ENCODE results near the gene PHACTR1.

Gene PHACTR1

GRCh38 chr6:13072686-13073347 lies 356.2 kb downstream of the PHACTR1 start:
- Histone ChIP-seq H2BK15ac (ENCODE audit: low read length) (no peak overlapping the region), H4K8ac (ENCODE audit: low read depth, low read length) (no peak overlapping the region), H3K4ac (ENCODE audit: low read length) (no peak overlapping the region), H3K18ac (ENCODE audit: low read length) (no peak overlapping the region), H2BK5ac (ENCODE audit: low read length) (no peak overlapping the region), H2AK5ac (ENCODE audit: low read depth, low read length) (no peak overlapping the region), H3K23ac (ENCODE audit: low read depth, low read length, poor library complexity) (no peak overlapping the region), H2AFZ (ENCODE audit: low read length) (no peak overlapping the region), H3K36me3 (replicated peaks in 1 of 2; ENCODE audit: control insufficient read depth in 2 of 2, insufficient read depth in 2 of 2, low read length in 2 of 2) (no peaks in the 10 kb centered on the region), H3K27ac (replicated peaks; ENCODE audit: low read length) (no peak overlapping the region), H3K4me3 (ENCODE audit: low read length in 2 of 2) (no peak overlapping the region), H2BK120ac (ENCODE audit: low read depth, low read length) (no peak overlapping the region), H2BK12ac (ENCODE audit: low read length) (no peak overlapping the region), H3K9ac (ENCODE audit: low read depth, low read length, poor library complexity) (no peak overlapping the region), H3K14ac (ENCODE audit: low read length) (no peak overlapping the region), H3K4me2 (ENCODE audit: insufficient read depth, low read length, poor library complexity, severe bottlenecking) (no peak overlapping the region), H3K4me1 (ENCODE audit: control insufficient read depth in 2 of 2, insufficient read depth in 1 of 2, low read depth in 1 of 2, low read length in 2 of 2) (peaks cover 0 to 7% of the 10 kb centered on the region in 2 donors), H4K91ac (ENCODE audit: low read depth, low read length, poor library complexity) (no peak overlapping the region), H3K27me3 (ENCODE audit: control insufficient read depth in 3 of 3, insufficient read depth in 3 of 3, low read depth in 1 of 3, low read length in 3 of 3) (no peaks in the 10 kb centered on the region), H3K79me1 (ENCODE audit: low read depth, low read length) (no peaks in the 10 kb centered on the region), H3K9me3 (replicated peaks in 1 of 2; ENCODE audit: control insufficient read depth in 2 of 2, insufficient read depth in 1 of 2, low read depth in 1 of 2, low read length in 2 of 2) (no peaks in the 10 kb centered on the region)
- WGBS, 2 donors (ENCODE audit: extremely low coverage in 2 of 2, insufficient read length in 2 of 2, insufficient replicate concordance in 1 of 2), result no CpG with 5 or more reads among the region's 5 CpGs
- no peak for DNase-seq (ENCODE audit: low spot score)

DNA sequence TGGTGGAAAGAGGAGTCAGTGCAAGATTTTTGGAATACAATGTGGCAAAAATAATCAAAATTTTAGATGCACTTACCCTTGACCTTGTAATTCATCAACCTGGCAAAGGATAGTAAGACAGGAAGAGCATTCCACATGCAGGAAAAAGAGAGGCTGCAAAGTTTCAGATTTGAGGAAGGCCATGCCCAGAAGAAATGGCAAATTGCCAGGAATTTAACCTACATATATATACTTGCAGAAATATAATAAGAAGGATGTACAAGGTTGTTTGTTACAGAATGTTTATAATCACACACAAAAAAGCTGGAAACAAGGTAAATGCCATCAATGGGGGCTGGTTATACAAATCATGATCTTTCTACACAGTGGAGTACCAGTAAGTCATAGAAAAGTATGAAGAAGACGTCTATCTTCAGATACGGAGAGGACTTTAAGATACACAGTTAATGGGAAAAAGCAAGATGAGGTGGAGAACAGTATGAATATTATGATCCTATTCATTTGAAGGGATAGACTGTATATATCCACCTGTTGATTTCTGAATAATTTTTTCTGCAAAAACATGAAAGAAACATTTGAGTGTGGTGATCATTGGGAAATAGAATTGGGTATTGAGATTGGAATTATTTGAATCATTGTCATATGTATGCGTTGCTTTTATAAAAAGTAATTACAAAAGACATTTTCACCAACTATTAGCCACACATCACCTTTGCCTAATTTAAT lies 358.0 kb downstream of the PHACTR1 start:
- Histone ChIP-seq H3K27me3 (ENCODE audit: control insufficient read depth in 3 of 3, insufficient read depth in 3 of 3, low read depth in 1 of 3, low read length in 3 of 3) (no peaks in the 10 kb centered on the region), H3K27ac (replicated peaks; ENCODE audit: low read length) (no peak overlapping the region), H3K79me1 (ENCODE audit: low read depth, low read length) (no peaks in the 10 kb centered on the region), H3K4ac (ENCODE audit: low read length) (no peak overlapping the region), H2BK5ac (ENCODE audit: low read length) (no peak overlapping the region), H3K9ac (ENCODE audit: low read depth, low read length, poor library complexity) (no peak overlapping the region), H2BK15ac (ENCODE audit: low read length) (no peak overlapping the region), H4K8ac (ENCODE audit: low read depth, low read length) (no peak overlapping the region), H2AK5ac (ENCODE audit: low read depth, low read length) (no peak overlapping the region), H2BK120ac (ENCODE audit: low read depth, low read length) (no peak overlapping the region), H2BK12ac (ENCODE audit: low read length) (no peak overlapping the region), H3K4me3 (ENCODE audit: low read length in 2 of 2) (no peak overlapping the region), H2AFZ (ENCODE audit: low read length) (no peak overlapping the region), H4K91ac (ENCODE audit: low read depth, low read length, poor library complexity) (no peak overlapping the region), H3K18ac (ENCODE audit: low read length) (no peak overlapping the region), H3K23ac (ENCODE audit: low read depth, low read length, poor library complexity) (no peak overlapping the region), H3K4me2 (ENCODE audit: insufficient read depth, low read length, poor library complexity, severe bottlenecking) (no peak overlapping the region), H3K9me3 (replicated peaks in 1 of 2; ENCODE audit: control insufficient read depth in 2 of 2, insufficient read depth in 1 of 2, low read depth in 1 of 2, low read length in 2 of 2) (no peaks in the 10 kb centered on the region), H3K4me1 (ENCODE audit: control insufficient read depth in 2 of 2, insufficient read depth in 1 of 2, low read depth in 1 of 2, low read length in 2 of 2) (peaks cover 0 to 7% of the 10 kb centered on the region in 2 donors), H3K36me3 (replicated peaks in 1 of 2; ENCODE audit: control insufficient read depth in 2 of 2, insufficient read depth in 2 of 2, low read length in 2 of 2) (no peaks in the 10 kb centered on the region), H3K14ac (ENCODE audit: low read length) (no peak overlapping the region)
- no peak for DNase-seq (ENCODE audit: low spot score)
- no CpG with 5 or more reads among the region's 3 CpGs for whole genome bisulfite sequencing, 2 donors (ENCODE audit: extremely low coverage in 2 of 2, insufficient read length in 2 of 2, insufficient replicate concordance in 1 of 2)

DNA sequence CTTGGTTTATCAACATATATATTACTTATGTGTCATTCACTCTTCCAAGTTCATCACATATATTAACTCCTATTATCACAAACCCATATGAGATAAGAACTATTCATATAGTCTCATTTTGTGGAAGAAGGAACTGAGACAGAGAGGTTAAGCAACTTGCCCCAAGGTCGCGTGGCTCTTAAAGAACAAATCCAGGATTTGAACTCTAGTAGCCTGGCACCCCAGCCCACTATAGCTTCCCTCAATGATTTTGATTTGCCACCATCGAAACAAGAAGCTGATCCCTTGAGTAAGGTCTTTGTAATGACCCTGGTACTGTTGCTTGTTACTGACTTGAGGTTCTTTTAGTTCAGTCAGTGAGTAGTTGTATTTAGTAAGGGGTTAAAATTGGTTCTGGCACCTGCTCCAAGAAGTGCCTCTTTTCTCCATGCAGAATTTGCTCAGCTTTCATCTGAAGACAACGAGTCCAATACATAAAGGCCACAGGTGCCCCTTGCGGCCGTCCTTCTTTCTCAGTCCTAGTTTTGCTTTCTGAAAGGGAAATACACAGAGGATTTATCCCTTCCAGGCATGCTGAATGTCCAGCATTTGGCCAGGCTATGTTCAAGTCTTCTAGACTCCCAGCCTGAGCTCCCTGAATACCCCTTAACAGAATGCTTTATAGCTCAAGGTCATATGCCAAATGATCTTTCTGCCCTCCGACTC lies 358.7 kb downstream of the PHACTR1 start:
- Histone ChIP-seq H3K4me1 (ENCODE audit: control insufficient read depth in 2 of 2, insufficient read depth in 1 of 2, low read depth in 1 of 2, low read length in 2 of 2) (peaks cover 0 to 7% of the 10 kb centered on the region in 2 donors), H2BK15ac (ENCODE audit: low read length) (no peak overlapping the region), H2AFZ (ENCODE audit: low read length) (no peak overlapping the region), H4K8ac (ENCODE audit: low read depth, low read length) (no peak overlapping the region), H3K4me2 (ENCODE audit: insufficient read depth, low read length, poor library complexity, severe bottlenecking) (no peak overlapping the region), H3K36me3 (replicated peaks in 1 of 2; ENCODE audit: control insufficient read depth in 2 of 2, insufficient read depth in 2 of 2, low read length in 2 of 2) (no peaks in the 10 kb centered on the region), H2BK12ac (ENCODE audit: low read length) (no peak overlapping the region), H3K27me3 (ENCODE audit: control insufficient read depth in 3 of 3, insufficient read depth in 3 of 3, low read depth in 1 of 3, low read length in 3 of 3) (no peaks in the 10 kb centered on the region), H3K14ac (ENCODE audit: low read length) (no peak overlapping the region), H2BK5ac (ENCODE audit: low read length) (no peak overlapping the region), H3K27ac (replicated peaks; ENCODE audit: low read length) (no peak overlapping the region), H3K79me1 (ENCODE audit: low read depth, low read length) (no peaks in the 10 kb centered on the region), H2AK5ac (ENCODE audit: low read depth, low read length) (no peak overlapping the region), H4K91ac (ENCODE audit: low read depth, low read length, poor library complexity) (no peak overlapping the region), H3K4ac (ENCODE audit: low read length) (no peak overlapping the region), H3K9me3 (replicated peaks in 1 of 2; ENCODE audit: control insufficient read depth in 2 of 2, insufficient read depth in 1 of 2, low read depth in 1 of 2, low read length in 2 of 2) (no peaks in the 10 kb centered on the region), H3K9ac (ENCODE audit: low read depth, low read length, poor library complexity) (no peak overlapping the region), H2BK120ac (ENCODE audit: low read depth, low read length) (no peak overlapping the region), H3K4me3 (ENCODE audit: low read length in 2 of 2) (no peak overlapping the region), H3K23ac (ENCODE audit: low read depth, low read length, poor library complexity) (no peak overlapping the region), H3K18ac (ENCODE audit: low read length) (no peak overlapping the region)
- WGBS, 2 donors (ENCODE audit: extremely low coverage in 2 of 2, insufficient read length in 2 of 2, insufficient replicate concordance in 1 of 2), result no CpG with 5 or more reads among the region's 7 CpGs
- no peak for DNase-seq (ENCODE audit: low spot score)

DNA sequence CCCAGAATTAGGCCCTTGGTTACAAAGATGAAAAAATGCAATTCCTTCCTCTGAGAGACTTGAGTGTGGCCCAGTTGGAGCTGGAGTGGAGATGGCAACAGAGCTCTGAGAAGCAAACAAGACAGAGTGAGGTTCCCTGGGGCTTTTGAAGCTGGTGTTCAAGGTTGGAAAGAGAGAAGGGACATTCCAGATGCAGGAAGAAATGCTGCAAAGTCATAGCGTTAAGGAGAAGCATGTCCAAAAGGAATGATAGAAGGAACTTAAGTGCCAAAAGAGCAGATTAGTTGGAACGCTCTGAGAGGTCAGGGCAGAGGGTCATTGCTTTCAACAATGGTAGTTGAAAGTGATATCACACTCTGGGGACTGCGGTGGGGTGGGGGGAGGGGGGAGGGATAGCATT lies 360.0 kb downstream of the PHACTR1 start:
- H3K4me3 ChIP-seq (ENCODE audit: low read length in 2 of 2), result no peak overlapping the region
- DNase-seq (ENCODE audit: low spot score), result no peak

More for the DNA sequence above, 360.0 kb downstream of the PHACTR1 start:
- H3K79me1 ChIP-seq (ENCODE audit: low read depth, low read length), result no peaks in the 10 kb centered on the region
- no peak overlapping the region for H3K23ac ChIP-seq (ENCODE audit: low read depth, low read length, poor library complexity)
- no peak overlapping the region for H4K91ac ChIP-seq (ENCODE audit: low read depth, low read length, poor library complexity)
- no peaks in the 10 kb centered on the region for H3K9me3 ChIP-seq (replicated peaks in 1 of 2; ENCODE audit: control insufficient read depth in 2 of 2, insufficient read depth in 1 of 2, low read depth in 1 of 2, low read length in 2 of 2)
- H2AK5ac ChIP-seq (ENCODE audit: low read depth, low read length), result no peak overlapping the region
- H3K14ac ChIP-seq (ENCODE audit: low read length), result no peak overlapping the region
- no peak overlapping the region for H2BK120ac ChIP-seq (ENCODE audit: low read depth, low read length)
- no peak overlapping the region for H2BK15ac ChIP-seq (ENCODE audit: low read length)
- peaks cover 0 to 7% of the 10 kb centered on the region in 2 donors for H3K4me1 ChIP-seq (ENCODE audit: control insufficient read depth in 2 of 2, insufficient read depth in 1 of 2, low read depth in 1 of 2, low read length in 2 of 2)
- no peak overlapping the region for H2BK5ac ChIP-seq (ENCODE audit: low read length)
- H2BK12ac ChIP-seq (ENCODE audit: low read length), result no peak overlapping the region
- no peak overlapping the region for H3K4me2 ChIP-seq (ENCODE audit: insufficient read depth, low read length, poor library complexity, severe bottlenecking)
- no peak overlapping the region for H3K18ac ChIP-seq (ENCODE audit: low read length)
- no peak overlapping the region for H3K9ac ChIP-seq (ENCODE audit: low read depth, low read length, poor library complexity)
- no peaks in the 10 kb centered on the region for H3K27me3 ChIP-seq (ENCODE audit: control insufficient read depth in 3 of 3, insufficient read depth in 3 of 3, low read depth in 1 of 3, low read length in 3 of 3)
- no peak overlapping the region for H3K4ac ChIP-seq (ENCODE audit: low read length)
- H4K8ac ChIP-seq (ENCODE audit: low read depth, low read length), result no peak overlapping the region
- H3K27ac ChIP-seq (replicated peaks; ENCODE audit: low read length), result no peak overlapping the region
- H2AFZ ChIP-seq (ENCODE audit: low read length), result no peak overlapping the region
- WGBS, 2 donors (ENCODE audit: extremely low coverage in 2 of 2, insufficient read length in 2 of 2, insufficient replicate concordance in 1 of 2), result no CpG with 5 or more reads among the region's 3 CpGs
- H3K36me3 ChIP-seq (replicated peaks in 1 of 2; ENCODE audit: control insufficient read depth in 2 of 2, insufficient read depth in 2 of 2, low read length in 2 of 2), result no peaks in the 10 kb centered on the region
